ENCODE data around the gene SORBS1. TPM values are rescaled to one million over a fixed set of nuclear protein-coding genes. Genes with fewer than 3 reads are reported as not detected.

SORBS1 gene
- total and polyA plus RNA-seq, 2 donors (not counting 3 experiments of a cell fraction or from before 2014, with no cell fraction given) = 2.0 to 7.9 TPM

GRCh38 chr10:95304463-95304862, 256.7 kb downstream of the SORBS1 start:
- TF ChIP-seq FOS (IDR thresholded peaks at IDR 0.05; ENCODE audit: borderline replicate concordance, insufficient read depth, low read length) (no peak), POLR2A (IDR thresholded peaks at IDR 0.05; ENCODE audit: low read depth, low read length) (no peak), JUN (IDR thresholded peaks at IDR 0.05; ENCODE audit: borderline replicate concordance, insufficient read depth, insufficient read length, low read depth) (no peak), MAX (IDR thresholded peaks at IDR 0.05; ENCODE audit: insufficient read depth, insufficient read length) (no peak), MYC (IDR thresholded peaks at IDR 0.05; ENCODE audit: low read depth, low read length) (no peak), GATA2 (IDR thresholded peaks at IDR 0.05; ENCODE audit: insufficient read depth, insufficient read length, low read depth, low read length) (no peak), EZH2 (IDR thresholded peaks at IDR 0.05; ENCODE audit: borderline replicate concordance, low read depth, low read length, severe bottlenecking) (no peak), POLR2AphosphoS5 (IDR thresholded peaks at IDR 0.05; ENCODE audit: insufficient read depth, low read depth, low read length) (no peak), CTCF (IDR thresholded peaks at IDR 0.05; ENCODE audit: extremely low read depth in 1 of 2, insufficient read depth in 1 of 2, low read depth in 1 of 2, low read length in 2 of 2) (no peak)
- H3K36me3 ChIP-seq (ENCODE audit: control insufficient read depth in 2 of 2, extremely low read depth in 1 of 2, insufficient read depth in 2 of 2, low read length in 2 of 2) = no peaks in the 10 kb centered on the region
- H3K27ac ChIP-seq (ENCODE audit: insufficient read depth, low read depth, low read length) = no peak overlapping the region
- H3K4me1 ChIP-seq (ENCODE audit: control insufficient read depth, extremely low read depth, insufficient read depth, low read length) = peaks cover 15% of the 10 kb centered on the region
- H4K20me1 ChIP-seq (replicated peaks; ENCODE audit: control insufficient read depth, extremely low read depth, insufficient read depth, low read length) = no peaks in the 10 kb centered on the region
- no peaks in the 10 kb centered on the region for H3K9me1 ChIP-seq (replicated peaks; ENCODE audit: control insufficient read depth, extremely low read depth, insufficient read depth, low read length)
- dilution Hi-C loops (cut with MboI; ENCODE audit: extremely low pct_ligation_motif_present, low sequenced_read_pairs) (no loop called here), intact Hi-C loops (cut with micrococcal nuclease) (no loop called here)
- H3K27me3 ChIP-seq (ENCODE audit: control insufficient read depth in 2 of 2, insufficient read depth in 2 of 2, low read length in 2 of 2) = no peaks in the 10 kb centered on the region
- DNase-seq (ENCODE audit: low read depth, low spot score) (no peak), FAIRE-seq (no peak)
- no peak overlapping the region for H3K4me3 ChIP-seq (replicated peaks in 1 of 3; ENCODE audit: insufficient read depth in 1 of 3, low read depth in 1 of 3, low read length in 3 of 3)
- no peak overlapping the region for H3K4me2 ChIP-seq (ENCODE audit: insufficient read depth, low read length)
- CTCF ChIA-PET = interaction anchor here (1.0 kb wide), 2 partner anchors 9 to 62 kb away, joined by 3 read pairs; no protein-coding TSS in a partner anchor
- no TSS peak for BruUV-seq (replicated peaks)
- no peaks in the 10 kb centered on the region for H3K9me3 ChIP-seq (replicated peaks; ENCODE audit: control insufficient read depth, insufficient read depth, low read length)
- POLR2A ChIA-PET = no interaction called here
- no peak overlapping the region for H3K9ac ChIP-seq (replicated peaks; ENCODE audit: extremely low read depth, insufficient read depth, low read length)
- no peak overlapping the region for H2AFZ ChIP-seq (ENCODE audit: low read depth, low read length)
- H3K79me2 ChIP-seq (ENCODE audit: control insufficient read depth, insufficient read depth, low read length) = no peaks in the 10 kb centered on the region

Data from endothelial cell of umbilical vein (primary cell).